D721Med (cell line): ENCODE measurements around the gene ZNF136.
A peak's percentile ranks its signal among the peaks of the same experiment; 100 is the strongest.

Experiments
- DNase-seq: peaks from one replicate; pipeline ENCODE4 v3.0.0; 2011; ENCODE audit warnings: low spot score; ENCODE audit not compliant: insufficient read length
- FAIRE-seq: peaks from 2 replicates; lab custom pipeline; 2011; peaks lifted over from hg19 to GRCh38; lab: Jason Lieb, UNC
- TF ChIP-seq, protein P1 (sequence below): IDR thresholded peaks from 2 replicates; pipeline ENCODE4 v1.5.1; 2012; ENCODE audit warnings: mild to moderate bottlenecking, control low read depth; ENCODE audit not compliant: insufficient read depth; ENCODE audit errors: missing control alignments

The ZNF136 gene

DNA sequence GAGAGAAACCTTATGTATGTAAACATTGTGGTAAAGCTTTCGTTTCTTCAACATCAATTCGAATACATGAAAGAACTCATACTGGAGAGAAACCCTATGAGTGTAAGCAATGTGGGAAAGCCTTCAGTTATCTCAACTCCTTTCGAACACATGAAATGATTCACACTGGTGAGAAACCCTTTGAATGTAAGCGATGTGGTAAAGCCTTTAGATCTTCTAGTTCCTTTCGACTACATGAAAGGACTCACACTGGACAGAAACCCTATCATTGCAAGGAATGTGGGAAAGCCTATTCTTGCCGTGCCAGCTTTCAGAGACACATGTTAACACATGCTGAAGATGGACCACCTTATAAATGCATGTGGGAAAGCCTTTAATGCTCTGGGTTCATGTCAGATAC is 24.7 kb downstream of the ZNF136 start:
- no peak for FAIRE-seq
- no peak for DNase-seq
- TF ChIP-seq, protein P1, sequence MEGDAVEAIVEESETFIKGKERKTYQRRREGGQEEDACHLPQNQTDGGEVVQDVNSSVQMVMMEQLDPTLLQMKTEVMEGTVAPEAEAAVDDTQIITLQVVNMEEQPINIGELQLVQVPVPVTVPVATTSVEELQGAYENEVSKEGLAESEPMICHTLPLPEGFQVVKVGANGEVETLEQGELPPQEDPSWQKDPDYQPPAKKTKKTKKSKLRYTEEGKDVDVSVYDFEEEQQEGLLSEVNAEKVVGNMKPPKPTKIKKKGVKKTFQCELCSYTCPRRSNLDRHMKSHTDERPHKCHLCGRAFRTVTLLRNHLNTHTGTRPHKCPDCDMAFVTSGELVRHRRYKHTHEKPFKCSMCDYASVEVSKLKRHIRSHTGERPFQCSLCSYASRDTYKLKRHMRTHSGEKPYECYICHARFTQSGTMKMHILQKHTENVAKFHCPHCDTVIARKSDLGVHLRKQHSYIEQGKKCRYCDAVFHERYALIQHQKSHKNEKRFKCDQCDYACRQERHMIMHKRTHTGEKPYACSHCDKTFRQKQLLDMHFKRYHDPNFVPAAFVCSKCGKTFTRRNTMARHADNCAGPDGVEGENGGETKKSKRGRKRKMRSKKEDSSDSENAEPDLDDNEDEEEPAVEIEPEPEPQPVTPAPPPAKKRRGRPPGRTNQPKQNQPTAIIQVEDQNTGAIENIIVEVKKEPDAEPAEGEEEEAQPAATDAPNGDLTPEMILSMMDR: no peak

DNA sequence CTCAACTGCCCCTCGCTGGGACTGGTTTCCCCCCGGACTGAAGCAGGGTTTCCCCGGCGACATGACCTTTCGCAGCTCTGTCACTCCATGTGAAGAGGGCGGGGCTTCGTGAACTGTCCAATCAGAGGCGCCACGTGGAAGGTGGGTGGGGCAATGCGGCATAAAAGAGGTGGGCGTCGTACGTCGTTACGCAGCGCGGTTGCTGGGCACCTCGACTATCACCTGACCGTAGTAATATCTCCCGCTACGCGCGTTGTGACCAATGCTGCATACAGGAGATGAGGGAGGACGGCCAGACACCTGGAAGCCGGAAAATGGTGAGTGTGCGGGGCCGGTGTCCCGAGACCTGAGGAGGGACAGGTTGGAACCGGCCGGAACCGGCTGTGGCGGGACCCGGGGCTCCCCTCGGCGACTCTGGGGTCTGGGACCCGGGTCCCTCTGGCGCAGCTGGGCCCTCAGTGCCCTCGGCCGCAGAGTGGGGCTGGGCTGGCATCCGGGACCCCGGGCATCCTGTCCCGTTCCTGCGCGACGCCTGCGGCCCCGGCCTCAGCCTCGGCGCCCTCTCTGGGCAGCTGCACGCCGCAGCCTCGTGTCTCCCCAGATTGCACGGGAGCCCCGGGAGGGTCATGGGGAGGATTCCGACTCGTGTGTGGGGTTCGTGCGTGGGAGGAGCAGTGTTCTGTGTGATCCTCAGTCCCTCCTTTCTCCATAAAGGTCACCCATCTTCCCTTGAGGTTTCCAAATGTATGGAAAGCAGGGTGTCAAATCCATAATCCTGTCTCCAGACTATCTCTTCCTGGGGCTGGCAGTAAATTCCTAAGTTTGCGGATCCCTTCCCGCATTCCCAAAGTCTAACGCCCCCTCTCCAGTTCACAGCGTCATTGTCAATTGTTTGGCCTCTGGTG is 32.2 kb downstream of the ZNF136 start:
- TF ChIP-seq, protein P1: no peak
- DNase-seq (peak; percentile 74), FAIRE-seq (peak; percentile 68)

DNA sequence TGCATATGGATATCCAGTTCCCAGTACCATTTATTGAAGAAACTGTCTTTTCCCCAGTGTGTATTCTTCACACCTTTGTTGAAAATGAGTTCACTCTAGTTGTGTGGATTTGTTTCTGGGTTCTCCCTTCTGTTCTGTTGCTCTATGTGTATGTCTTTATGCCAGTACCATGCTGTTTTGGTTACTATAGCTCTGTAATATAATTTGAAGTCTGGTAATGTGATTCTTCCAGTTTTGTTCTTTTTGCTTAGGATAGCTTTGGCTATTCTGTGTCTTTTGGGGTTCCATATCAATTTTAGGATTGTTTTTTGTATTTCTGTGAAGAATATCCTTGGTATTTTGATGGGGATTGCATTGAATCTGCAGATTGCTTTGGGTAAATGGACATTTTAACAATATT is 35.2 kb downstream of the ZNF136 start:
- TF ChIP-seq, protein P1: no peak
- DNase-seq (no peak), FAIRE-seq (peak; percentile 25)

DNA sequence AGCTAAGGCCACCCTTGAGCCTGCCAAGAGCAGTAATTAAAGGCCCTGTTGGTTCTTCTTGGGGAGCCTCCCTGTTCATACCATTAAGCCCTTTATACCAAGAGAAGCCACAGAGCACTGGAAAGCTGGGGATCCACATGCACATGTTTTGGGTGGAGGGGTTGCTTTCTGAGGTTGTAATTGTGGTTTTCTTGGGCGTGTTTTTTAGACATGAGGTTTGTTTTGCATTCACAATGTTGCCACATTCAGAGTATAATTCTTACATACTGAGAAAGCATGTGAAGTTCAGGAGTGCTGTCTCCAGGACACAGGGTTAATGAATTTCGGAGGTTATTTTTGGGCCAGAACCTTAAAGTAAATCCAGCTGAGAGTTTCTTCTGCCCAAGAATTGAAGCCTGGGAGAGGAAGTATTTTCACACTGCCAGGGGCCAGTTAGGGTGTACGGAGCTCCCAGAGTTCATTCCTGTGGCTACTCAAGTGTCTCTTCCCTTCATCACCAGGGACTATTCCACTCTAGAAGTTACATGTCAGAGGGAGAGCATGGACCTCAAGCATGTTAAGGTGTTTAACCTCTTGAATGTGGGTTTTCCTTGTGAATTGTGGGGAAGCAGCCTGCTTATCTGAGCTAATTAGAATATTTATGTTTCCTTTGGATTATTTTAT is 37.0 kb downstream of the ZNF136 start:
- no peak for DNase-seq
- TF ChIP-seq, protein P1: no peak
- no peak for FAIRE-seq

DNA sequence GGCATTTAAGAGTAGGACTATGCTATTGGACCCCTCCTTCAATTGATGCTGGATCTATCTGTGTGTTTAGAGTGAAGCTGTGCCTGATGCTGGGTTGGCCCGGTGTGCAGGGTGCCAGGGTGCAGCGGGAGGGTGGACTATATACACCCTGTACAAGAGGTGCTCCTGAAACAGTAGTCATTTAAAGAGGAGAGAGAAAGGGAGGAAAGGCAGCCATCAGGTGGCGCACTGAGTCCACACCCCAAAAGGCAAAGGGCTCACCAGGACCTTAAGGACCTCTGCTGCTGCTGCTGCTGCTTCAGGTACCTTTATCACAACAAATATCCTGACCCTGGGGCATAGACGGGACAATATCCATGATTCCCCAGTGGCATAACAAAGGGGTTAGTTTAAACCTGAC is 39.4 kb downstream of the ZNF136 start:
- FAIRE-seq (no peak), DNase-seq (no peak)
- TF ChIP-seq, protein P1: no peak

DNA sequence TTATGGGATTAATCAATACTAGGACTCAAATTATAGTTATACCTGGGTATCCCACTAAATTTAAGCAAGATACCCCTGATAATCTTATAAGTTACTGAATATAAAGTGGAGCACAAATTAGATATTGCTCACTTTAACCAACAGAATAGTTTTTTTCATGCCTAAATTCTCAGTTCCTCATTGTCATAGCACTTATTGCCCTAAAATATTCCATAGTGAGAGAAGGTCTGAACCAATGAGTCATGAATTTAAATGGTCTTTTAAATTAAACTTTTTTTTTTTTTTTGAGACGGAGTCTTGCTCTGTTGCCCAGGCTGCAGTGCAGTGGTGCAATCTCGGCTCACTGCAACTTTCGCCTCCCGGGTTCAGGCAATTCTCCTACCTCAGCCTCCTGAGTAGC is 42.4 kb downstream of the ZNF136 start:
- DNase-seq (no peak), FAIRE-seq (no peak)
- TF ChIP-seq, protein P1: no peak
